ENCODE measurements around the gene BLZF1. TPM values are rescaled to one million over a fixed set of nuclear protein-coding genes. Genes with fewer than 3 reads are reported as not detected.

BLZF1 gene
- total and polyA plus RNA-seq, 2 of the 8 experiments (the other 6 are each of a cell fraction or from before 2014, with no cell fraction given): 1.8 to 10.3 TPM

DNA sequence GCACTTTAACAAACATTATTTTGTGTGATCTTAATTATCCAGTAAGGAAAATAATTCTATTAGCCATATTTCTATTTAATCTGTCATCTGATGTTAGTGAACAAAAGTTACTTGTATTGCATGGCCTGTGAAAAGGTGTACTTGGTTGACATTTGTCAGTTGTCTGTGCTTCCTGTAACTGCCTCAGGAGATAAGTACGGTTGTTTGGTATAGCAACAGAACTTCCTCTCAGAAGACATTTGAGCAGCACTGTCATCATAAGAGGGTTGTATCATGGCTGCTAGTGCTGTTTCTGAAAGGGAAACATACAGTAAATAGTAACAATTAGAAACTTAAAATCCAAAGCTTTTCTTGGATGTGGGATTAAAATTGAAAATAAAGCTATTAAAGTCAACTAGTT lies 3.4 kb downstream of the BLZF1 start:
- CTCF ChIA-PET (ENCODE audit: partially characterized antibody): interaction anchor here (0.6 to 0.7 kb wide), 2 partner anchors 97 to 1861 kb away, joined by 3 read pairs; no protein-coding TSS in a partner anchor
- 86% methylated on average over 1 of the region's 1 CpG; no CpG with 5 or more reads in 1 of the 2 experiments for WGBS, 2 experiments (ENCODE audit: extremely low coverage in 1 of 2, insufficient coverage in 1 of 2, insufficient read length in 1 of 2, insufficient replicate concordance in 2 of 2, low coverage in 1 of 2, low lambda C conversion rate in 2 of 2, missing lambda C conversion rate in 1 of 2)

More for the DNA sequence above, 3.4 kb downstream of the BLZF1 start:
- no peak overlapping the region for H4K91ac ChIP-seq (replicated peaks; ENCODE audit: insufficient read length, low read length)
- H3K79me1 ChIP-seq (ENCODE audit: low read depth, low read length): no peaks in the 10 kb centered on the region
- H3K9ac ChIP-seq (replicated peaks in 1 of 4; ENCODE audit: extremely low read depth in 1 of 4, low read depth in 3 of 4, low read length in 3 of 4): no peak overlapping the region
- peaks cover 0 to 13% of the 10 kb centered on the region in 2 experiments; a peak in 2 of 4 replicates for H3K79me2 ChIP-seq (ENCODE audit: control insufficient read depth in 1 of 2, insufficient read depth in 2 of 2, low read length in 2 of 2)
- no peak for TF ChIP-seq EP300 (IDR thresholded peaks at IDR 0.05; ENCODE audit: borderline replicate concordance in 1 of 2, low read depth in 2 of 2, low read length in 2 of 2)
- TF ChIP-seq, protein P1, sequence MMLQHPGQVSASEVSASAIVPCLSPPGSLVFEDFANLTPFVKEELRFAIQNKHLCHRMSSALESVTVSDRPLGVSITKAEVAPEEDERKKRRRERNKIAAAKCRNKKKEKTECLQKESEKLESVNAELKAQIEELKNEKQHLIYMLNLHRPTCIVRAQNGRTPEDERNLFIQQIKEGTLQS (IDR thresholded peaks at IDR 0.05; ENCODE audit: insufficient read depth, low read depth, low read length): no peak
- no peak for TF ChIP-seq PHF8 (conservative IDR thresholded peaks at IDR 0.05; ENCODE audit: low read depth, low read length)
- TF ChIP-seq, protein P2, sequence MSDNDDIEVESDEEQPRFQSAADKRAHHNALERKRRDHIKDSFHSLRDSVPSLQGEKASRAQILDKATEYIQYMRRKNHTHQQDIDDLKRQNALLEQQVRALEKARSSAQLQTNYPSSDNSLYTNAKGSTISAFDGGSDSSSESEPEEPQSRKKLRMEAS (IDR thresholded peaks at IDR 0.05): no peak
- H3K9me3 ChIP-seq (ENCODE audit: insufficient read depth in 2 of 2, low read depth in 1 of 2, low read length in 1 of 2): no peaks in the 10 kb centered on the region
- H2BK12ac ChIP-seq (ENCODE audit: low read depth, low read length): no peak overlapping the region
- no peak overlapping the region for H4K5ac ChIP-seq (ENCODE audit: insufficient read length, low read depth, low read length)
- H2BK5ac ChIP-seq (ENCODE audit: low read depth, low read length): no peak overlapping the region
- H2AK5ac ChIP-seq (ENCODE audit: low read depth, low read length): no peak overlapping the region
- H3K18ac ChIP-seq (ENCODE audit: extremely low read depth, low read length): no peak overlapping the region
- no peak overlapping the region for H2BK120ac ChIP-seq (replicated peaks; ENCODE audit: low read depth, low read length)
- no peaks in the 10 kb centered on the region; a peak in 1 of 7 replicates for H3K4me1 ChIP-seq (replicated peaks in 1 of 4; ENCODE audit: control insufficient read depth in 3 of 4, insufficient read depth in 4 of 4, low read length in 3 of 4)
- H2BK15ac ChIP-seq (ENCODE audit: low read length): no peak overlapping the region
- peaks cover 7% of the 10 kb centered on the region for H3K23me2 ChIP-seq (ENCODE audit: low read depth, low read length)
- no peak overlapping the region for H3K4me3 ChIP-seq (ENCODE audit: extremely low read depth in 1 of 4, insufficient read depth in 2 of 4, low read depth in 3 of 4, low read length in 4 of 4)
- no peaks in the 10 kb centered on the region for H3K27me3 ChIP-seq (replicated peaks in 1 of 4; ENCODE audit: control insufficient read depth in 3 of 4, extremely low read depth in 1 of 4, insufficient read depth in 3 of 4, low read length in 3 of 4)
- no peak overlapping the region for H3K27ac ChIP-seq (ENCODE audit: low read depth, low read length)
- H3K4me2 ChIP-seq (ENCODE audit: insufficient read depth in 1 of 2, low read depth in 2 of 2, low read length in 2 of 2): no peak overlapping the region
- H4K20me1 ChIP-seq (replicated peaks in 1 of 2; ENCODE audit: control insufficient read depth in 1 of 2, insufficient read depth in 2 of 2, low read length in 2 of 2): no peaks in the 10 kb centered on the region
- H2BK20ac ChIP-seq (ENCODE audit: low read length): no peak overlapping the region
- POLR2A ChIA-PET (ENCODE audit: partially characterized antibody): no interaction called here
- H3K14ac ChIP-seq (ENCODE audit: insufficient read length): no peak overlapping the region
- H3K36me3 ChIP-seq (ENCODE audit: control insufficient read depth in 2 of 4, insufficient read depth in 4 of 4, low read length in 3 of 4): peaks cover 0 to 7% (median 1%) of the 10 kb centered on the region in 4 experiments; a peak in 1 of 8 replicates
- no peak overlapping the region for H4K8ac ChIP-seq (ENCODE audit: extremely low read depth, insufficient read depth, low read length)
- no peak overlapping the region for H3K23ac ChIP-seq (ENCODE audit: insufficient read length)
- DNase-seq (ENCODE audit: low read depth in 1 of 2, low spot score in 2 of 2) (no peak), FAIRE-seq (no peak)
- H2AFZ ChIP-seq (ENCODE audit: low read length): no peak overlapping the region
- no peak overlapping the region for H3K4ac ChIP-seq (replicated peaks; ENCODE audit: insufficient read length, low read depth, low read length)
- H3K56ac ChIP-seq (replicated peaks; ENCODE audit: insufficient read length, low read depth, low read length): no peak overlapping the region
